ENCODE results near the gene UPK3A. TPM values are rescaled to one million over a fixed set of nuclear protein-coding genes. Genes with fewer than 3 reads are reported as not detected.

UPK3A gene
- total and polyA plus RNA-seq, 10 of the 15 experiments (the other 5 are each of a cell fraction or from before 2014, with no cell fraction given) = not detected

GRCh38 chr22:45320357-45320976 lies 35.7 kb downstream of the UPK3A start (continued):
- no peak for TF ChIP-seq SMAD5 (IDR thresholded peaks at IDR 0.05; ENCODE audit: low read depth)
- no peak for TF ChIP-seq BACH1 (IDR thresholded peaks at IDR 0.05; ENCODE audit: borderline replicate concordance)
- no peak for TF ChIP-seq STAT1 (conservative IDR thresholded peaks at IDR 0.05)
- no peak for TF ChIP-seq RBBP5 (conservative IDR thresholded peaks at IDR 0.05)
- no peak for TF ChIP-seq ATF3 (IDR thresholded peaks at IDR 0.05; ENCODE audit: borderline replicate concordance, extremely low read depth, low read depth, low read length)
- TF ChIP-seq POLR2A (IDR thresholded peaks at IDR 0.05; ENCODE audit: low read depth, low read length) = no peak

- no peak for TF ChIP-seq CBX5 (IDR thresholded peaks at IDR 0.05; ENCODE audit: low read depth)
- no peak for TF ChIP-seq IRF3 (IDR thresholded peaks at IDR 0.05)
- TF ChIP-seq PRDM15 (CRISPR knock-in tag; IDR thresholded peaks at IDR 0.05) = no peak
- no peaks in the 10 kb centered on the region for H3K9me3 ChIP-seq (replicated peaks; ENCODE audit: control insufficient read depth, insufficient read depth, low read length)
- H4K20me1 ChIP-seq (ENCODE audit: control insufficient read depth, insufficient read depth) = no peaks in the 10 kb centered on the region
- in situ Hi-C loops (cut with MboI) (no loop called here), intact Hi-C loops (cut with micrococcal nuclease; ENCODE audit: unreplicated experiment) (no loop called here)
- ATAC-seq (no peak), FAIRE-seq (no peak), DNase-seq (ENCODE audit: low read depth, low spot score) (no peak)
- no peak overlapping the region for H3K27ac ChIP-seq (ENCODE audit: control insufficient read depth, insufficient read depth)
- POLR2A ChIA-PET = interaction anchor here (0.9 to 1.0 kb wide), 2 partner anchors 9 to 13 kb away, joined by 3 to 4 read pairs; no protein-coding TSS in a partner anchor
- RAD21 ChIA-PET (ENCODE audit: unreplicated experiment) = no interaction called here
- H3K79me2 ChIP-seq (ENCODE audit: control insufficient read depth, insufficient read depth, low read length) = peaks cover 14% of the 10 kb centered on the region
- 45% methylated on average over 12 of the region's 12 CpGs for WGBS (ENCODE audit: insufficient coverage, insufficient replicate concordance, low lambda C conversion rate, missing lambda C conversion rate)
- H3K27me3 ChIP-seq (replicated peaks in 1 of 2; ENCODE audit: control insufficient read depth in 2 of 2, insufficient read depth in 2 of 2, low read length in 1 of 2) = no peaks in the 10 kb centered on the region
- no peak overlapping the region for H3K9ac ChIP-seq (ENCODE audit: control insufficient read depth, insufficient read depth, low read length)
- no peak overlapping the region for H2AFZ ChIP-seq (ENCODE audit: control insufficient read depth, low read depth, low read length)
- no TSS peak for BruUV-seq (replicated peaks)
- SMC1A ChIA-PET (ENCODE audit: uncharacterized antibody, unreplicated experiment) = interaction anchor here (0.6 to 1.1 kb wide), 2 partner anchors 13 to 183 kb away, joined by 3 read pairs; no protein-coding TSS in a partner anchor
- H3K4me3 ChIP-seq = no peak overlapping the region
- no peak overlapping the region for H3K4me2 ChIP-seq (ENCODE audit: control insufficient read depth, insufficient read depth)
- H3K36me3 ChIP-seq (ENCODE audit: control insufficient read depth in 2 of 2, insufficient read depth in 2 of 2, low read length in 1 of 2) = peaks cover 7 to 16% of the 10 kb centered on the region in 2 experiments; a peak in 3 of 4 replicates
- CTCF ChIA-PET = no interaction called here
- peaks cover 18% of the 10 kb centered on the region for H3K4me1 ChIP-seq (ENCODE audit: control insufficient read depth, insufficient read depth, low read length)
These were observed 37.1 kb downstream of the UPK3A start for GRCh38 chr22:45321827-45322226.
